GM21576 (cell line): ENCODE measurements around the gene AHNAK.

Source experiments
- ATAC-seq: cut with Tn5 transposase; IDR thresholded peaks from one replicate; pipeline ENCODE4 v1.9.1; 2021; ENCODE audit warnings: mild to moderate bottlenecking, moderate library complexity; ENCODE audit not compliant: unreplicated experiment

The AHNAK gene

DNA sequence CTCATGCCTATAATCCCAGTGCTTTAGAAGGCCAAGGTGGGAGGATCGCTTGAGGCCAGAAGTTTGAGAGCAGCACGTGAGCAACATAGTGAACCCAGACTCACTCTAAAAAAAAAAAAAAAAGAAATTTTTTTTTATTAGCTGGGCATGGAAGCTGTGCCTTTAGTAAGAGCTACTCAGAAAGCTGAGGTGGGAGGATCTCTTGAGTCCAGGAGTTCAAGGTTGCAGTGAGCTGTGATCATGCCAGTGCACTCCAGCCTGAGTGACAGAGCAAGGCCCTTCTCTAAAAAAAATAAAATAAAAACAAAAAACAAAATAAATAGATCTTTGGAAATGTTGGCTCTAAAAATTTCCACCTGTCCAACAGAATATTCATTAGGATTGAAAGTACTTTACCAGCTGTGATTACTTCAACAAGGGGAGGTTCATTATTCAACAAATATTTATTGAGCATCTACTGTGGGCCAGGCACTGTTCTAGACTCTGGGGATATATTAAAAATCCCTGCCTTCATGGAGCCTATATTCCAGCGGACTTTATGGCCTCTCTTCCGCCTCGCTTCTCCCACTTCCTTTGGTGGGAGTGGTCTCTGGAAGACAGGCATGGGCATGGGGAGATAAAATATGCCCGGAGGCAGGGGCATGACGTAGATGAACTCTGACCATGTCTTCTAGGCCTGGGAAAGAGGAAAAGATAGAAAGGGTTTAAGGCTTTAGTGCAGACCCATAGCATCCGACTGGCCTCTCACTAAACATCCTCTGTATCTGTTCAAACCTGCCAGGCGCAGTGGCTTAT lies 47.9 kb downstream of the AHNAK start:
- ATAC-seq, result no peak

DNA sequence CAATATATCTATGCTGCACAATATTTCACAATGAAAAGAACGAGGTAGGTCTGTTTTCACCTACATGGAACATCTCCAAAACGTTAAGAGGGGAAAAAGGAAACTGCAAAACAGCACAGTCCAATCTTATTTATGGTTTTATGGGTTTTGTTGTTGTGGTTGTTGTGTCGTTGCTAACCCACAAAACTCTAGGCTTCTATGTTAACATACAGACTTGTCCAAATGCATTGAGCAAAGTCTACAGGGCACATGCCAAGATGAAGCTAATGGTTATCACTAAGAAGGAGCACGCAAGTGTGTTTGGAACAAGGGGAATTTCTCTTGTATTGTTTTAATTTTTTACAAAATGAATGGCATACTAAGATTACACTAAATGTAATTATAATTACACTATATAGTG lies 48.6 kb downstream of the AHNAK start:
- no peak for ATAC-seq

DNA sequence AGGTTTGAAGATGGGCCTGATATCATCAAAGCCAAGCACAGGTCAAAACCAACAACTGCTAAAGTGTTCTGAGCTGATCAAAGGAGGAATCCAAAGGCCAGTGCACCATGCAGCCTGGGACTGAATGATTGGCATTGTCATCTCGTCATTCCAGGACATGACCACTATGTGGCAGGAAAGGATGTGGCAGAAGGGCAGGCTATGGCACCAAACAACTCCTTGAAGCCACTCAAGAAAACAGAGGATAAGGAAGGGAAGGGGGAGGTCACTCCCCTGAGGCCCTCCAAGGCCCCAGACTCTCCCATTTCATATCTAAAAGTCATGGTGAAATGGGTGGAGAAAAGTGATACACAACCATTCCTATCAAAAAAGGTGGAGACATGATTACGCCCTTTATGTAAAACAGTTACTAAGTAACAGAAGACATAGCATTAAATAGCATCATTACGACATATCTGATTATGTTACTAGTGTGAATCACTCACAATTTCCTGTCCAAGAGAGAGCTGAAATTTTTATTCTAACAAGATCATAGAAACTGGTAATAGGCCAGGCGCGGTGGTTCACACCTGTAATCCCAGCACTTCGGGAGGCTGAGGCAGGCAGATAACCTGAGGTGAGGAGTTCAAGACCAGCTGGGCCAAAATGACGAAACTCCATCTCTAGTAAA lies 49.3 kb downstream of the AHNAK start:
- ATAC-seq, result no peak

DNA sequence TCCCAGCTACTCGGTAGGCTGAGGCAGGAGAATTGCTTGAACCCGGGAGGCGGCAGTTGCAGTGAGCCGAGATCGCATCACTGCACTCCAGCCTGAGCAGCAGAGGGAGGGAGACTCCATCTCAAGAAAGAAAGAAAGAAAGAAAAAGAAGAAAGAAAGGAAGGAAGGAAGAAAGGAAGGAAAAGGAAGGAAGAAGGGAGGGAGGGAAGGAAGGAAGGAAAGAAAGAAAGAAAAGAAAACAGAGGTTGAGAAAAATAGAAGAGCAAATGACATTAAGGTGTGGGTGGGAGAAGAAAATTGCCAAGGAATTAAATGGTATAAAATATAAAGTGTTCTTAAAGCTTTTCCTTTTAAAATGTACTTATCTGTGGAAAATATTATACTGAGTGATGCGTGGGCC lies 49.9 kb downstream of the AHNAK start:
- ATAC-seq, result no peak

DNA sequence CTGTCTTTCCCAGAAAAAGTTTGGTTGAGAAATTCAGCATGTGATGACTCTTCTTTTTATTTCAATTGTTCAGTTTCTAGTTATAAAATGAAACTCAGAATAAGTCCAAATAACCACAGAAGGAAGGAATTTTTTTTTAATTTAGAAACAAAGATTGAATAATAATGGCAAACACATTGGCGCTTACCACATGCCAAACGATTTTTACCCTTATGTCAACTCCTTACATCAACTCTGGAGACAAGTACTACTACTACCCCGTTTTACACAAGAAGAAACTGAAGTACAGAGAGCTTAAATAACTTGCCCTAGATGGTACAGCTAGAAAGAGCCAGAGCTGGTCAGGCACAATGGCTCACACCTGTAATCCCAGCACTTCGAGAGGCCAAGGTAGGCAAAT lies 52.4 kb downstream of the AHNAK start:
- ATAC-seq, result no peak

DNA sequence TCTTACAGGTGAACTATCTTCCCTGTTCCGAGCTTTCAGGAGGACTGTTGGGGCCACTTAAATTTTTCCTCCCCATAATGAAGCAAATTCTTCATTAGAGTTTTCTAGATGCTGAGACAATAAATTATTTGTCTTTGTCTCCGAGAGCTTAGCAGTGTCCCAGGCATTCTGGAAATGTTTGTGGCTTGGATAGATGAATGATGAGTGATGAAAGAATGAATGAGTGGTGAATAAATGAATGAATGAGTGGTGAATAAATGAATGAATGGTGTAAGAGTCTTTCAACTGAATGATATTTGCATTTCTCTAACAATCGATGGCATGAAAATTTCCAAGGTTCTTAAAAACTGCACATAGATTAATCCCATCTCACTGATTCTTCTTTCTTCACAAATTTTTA lies 52.8 kb downstream of the AHNAK start:
- no peak for ATAC-seq

DNA sequence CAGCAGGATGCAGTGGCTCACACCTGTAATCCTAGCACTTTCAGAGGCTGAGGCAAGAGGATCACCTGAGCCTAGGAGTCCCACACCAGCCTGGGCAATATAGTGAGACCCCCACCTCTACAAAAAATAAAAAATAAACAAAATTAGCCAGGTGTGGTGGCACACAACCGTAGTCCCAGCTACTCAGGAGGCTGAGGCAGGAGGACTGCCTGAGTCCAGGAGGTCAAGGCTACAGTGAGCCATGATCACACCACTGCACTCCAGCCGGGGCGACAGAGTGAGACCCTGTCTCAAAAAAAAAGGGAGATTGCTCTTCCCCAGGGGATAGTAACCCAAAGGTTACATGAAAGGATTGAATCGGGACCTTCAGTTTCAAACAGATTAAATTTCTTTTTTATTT lies 54.0 kb downstream of the AHNAK start:
- ATAC-seq, result no peak

DNA sequence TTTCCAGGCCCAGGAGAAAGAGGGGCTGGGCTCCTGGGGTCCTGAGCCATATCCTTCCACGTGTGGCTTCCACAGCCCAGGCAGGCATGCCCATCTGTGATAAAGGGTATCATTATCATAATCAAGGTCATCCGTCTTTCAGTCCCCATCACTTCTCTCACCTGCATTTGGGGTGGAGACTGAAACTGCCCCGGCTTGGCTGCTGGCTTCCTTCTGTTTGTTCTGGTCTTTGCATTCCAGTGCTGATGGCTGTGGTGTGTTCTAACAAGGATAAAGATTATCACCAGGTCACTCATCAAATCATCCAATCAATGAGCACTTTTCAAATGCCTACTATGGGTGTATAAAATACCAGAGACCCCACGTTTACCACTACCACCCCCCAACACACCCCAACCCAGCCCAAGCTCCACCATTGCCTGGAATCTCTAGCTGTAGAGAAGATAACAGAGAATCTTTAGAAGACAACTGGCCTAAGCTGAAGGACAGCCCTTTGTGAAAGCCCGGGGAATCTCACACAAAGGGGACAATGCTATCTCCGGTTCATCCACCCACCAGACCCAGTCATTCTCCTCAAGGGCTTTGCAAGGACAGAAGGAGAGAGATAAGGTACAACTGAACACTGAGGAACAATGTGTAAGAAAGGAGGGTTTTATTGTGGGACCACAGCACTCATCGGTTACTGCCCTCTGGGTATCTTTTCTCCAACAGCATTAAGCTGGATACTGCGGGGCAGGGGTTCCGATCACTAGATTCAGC lies 54.9 kb downstream of the AHNAK start:
- ATAC-seq, result no peak

DNA sequence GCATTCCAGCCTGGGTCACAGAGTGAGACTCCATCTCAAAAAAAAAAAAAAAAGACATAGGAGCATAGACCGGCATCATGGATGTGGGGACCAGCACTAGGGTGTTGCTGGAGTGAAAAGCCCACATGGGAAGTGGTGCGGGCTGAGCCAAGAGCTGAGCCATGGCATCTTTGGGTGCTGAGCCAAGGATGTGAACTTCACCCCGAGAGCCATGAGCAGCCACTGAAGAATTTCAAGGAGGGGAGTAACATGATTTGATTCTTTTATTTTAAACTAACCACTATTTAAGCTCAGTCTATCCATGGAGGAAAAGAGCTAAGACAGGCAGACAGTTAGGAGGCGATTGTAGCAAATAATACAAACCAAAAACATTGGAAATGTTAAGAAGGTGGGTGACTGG lies 57.4 kb downstream of the AHNAK start:
- no peak for ATAC-seq

DNA sequence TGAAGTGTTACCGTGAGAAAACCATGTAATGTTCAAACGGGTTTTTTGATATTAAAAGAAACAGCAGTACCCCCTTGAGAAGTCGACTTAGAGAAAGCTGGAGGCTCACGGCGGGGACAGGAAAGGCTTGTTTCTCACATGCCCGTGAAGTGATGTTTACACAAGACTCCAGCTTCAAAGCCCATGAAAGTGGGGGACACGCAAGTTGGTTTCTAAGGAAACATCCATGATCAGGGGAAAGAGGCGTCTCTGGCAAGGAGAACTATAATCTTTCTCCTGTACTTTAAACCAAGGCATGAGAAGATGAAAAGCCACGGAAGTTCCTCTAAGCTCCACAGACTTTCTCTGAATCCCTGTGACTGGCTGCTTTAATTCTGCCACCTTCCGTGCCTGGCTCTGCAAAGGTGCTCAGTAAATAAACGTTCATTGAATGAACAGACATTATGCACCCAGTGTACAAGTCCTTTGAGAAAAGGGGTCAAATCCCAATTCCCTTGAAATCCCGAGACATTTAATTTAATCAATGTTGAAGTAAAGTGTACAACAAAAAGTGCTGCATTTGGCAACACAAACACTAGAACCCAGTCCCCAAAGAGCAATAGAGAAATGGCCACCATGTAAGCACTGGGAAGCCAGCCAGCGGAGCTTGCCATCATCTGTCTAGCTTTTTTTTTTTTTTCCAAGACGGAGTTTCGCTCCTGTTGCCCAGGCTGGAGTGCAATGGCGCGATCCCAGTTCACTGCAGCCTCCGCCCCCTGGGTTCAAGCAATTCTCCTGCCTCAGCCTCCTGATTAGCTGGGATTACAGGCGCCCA lies 58.7 kb downstream of the AHNAK start:
- ATAC-seq, result no peak

DNA sequence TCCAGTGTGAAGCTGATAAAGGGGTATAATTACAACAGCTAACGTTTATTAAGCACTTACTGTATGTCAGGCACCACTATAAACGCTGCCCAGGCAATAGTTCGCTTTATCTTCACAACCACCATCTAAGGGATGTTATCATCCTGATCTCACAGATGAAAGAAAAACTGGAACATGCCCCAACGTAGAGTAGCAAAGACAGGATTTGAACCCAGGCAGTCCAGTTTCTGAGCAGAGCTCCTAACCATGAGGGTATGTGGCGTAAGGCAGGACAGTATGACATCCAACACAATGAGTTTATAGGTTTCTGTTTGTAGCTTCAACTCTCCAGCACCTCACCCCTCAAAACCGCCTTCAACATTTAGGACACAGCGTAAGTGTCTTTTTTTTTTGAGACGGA lies 59.5 kb downstream of the AHNAK start:
- ATAC-seq, result no peak

DNA sequence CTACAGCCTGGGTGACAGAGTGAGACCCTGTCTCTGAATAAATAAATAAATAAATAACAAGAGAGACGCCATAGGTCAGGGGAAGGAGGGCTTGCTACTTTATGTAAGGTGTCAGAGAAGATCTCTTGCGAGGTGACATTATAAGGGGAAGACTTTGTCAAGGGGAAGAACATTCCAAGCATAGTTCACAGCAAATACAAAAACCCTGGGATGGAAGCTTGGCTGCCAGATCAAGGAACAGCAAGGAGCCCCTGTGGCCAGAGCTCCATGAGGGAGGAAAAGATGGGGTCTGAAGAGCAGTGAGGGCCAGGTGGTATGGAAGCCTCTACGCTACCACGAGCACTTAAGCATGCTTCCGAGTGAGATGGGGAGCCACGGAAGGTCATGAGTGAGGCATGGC lies 62.3 kb downstream of the AHNAK start:
- ATAC-seq, result no peak

DNA sequence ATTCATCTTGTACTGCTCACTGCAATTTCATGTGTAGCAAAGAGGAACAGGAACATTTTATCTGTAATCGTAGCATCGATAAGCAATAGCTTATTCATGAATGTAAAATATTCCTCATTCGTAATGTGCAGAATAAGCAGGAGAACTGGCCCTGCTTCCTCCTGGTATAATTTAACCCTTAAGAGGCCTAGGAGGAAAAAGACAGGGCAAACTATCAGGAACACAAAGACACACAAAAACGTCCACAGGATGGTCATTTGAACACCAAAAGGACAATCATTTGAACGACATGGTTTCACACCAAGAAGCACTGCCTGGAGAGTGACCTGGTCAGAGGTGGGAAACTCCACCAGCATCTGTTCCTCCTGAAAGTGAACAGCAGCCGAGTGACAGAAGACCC lies 63.9 kb downstream of the AHNAK start:
- ATAC-seq, result no peak

DNA sequence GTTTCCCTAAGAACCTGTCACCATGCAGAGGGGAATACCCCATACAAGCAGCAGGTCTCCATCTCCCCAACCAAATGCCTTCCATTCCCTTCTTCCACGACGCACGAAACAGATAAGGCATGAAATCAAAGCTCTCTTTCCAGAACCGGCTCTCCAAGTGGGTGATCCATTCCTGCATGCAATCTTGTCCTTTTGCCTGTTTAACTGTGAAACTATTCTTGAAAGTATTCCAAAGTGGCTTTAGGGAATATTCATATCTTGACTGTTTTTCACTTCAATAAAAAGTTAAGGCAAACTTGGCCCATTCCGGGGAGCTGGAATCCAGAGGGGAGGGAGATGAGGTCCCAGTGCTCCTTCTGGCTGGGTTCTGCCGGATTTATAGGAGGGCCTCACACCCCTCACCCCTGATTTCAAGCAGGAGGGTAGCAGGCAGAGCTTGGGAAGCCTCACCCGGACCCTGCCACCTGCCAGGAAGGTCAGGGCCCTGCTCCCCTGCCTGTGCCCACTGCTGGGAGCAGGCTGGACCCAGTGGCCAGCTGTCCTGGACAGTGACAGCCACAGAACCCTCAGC lies 66.9 kb downstream of the AHNAK start:
- ATAC-seq, result no peak

DNA sequence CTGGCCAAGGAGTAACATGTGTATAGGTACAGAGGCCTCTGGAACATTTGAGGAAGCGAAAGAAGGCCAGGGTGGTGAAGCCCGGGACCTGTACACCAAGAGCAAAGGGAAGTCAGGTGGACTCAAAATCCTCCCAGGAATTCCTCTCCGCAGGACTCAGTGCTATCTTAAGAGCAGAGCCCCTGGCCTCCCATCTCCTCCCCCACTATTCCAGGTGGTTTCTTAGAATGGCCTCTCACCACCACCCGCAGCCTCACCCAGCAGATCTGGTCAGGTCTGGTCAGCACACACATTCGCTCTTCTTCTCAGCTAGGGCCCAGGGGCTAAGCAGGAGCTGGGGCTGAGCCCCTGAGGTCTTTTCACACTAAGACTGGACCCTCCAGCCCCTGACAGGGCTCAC lies 68.7 kb downstream of the AHNAK start:
- ATAC-seq, result no peak

DNA sequence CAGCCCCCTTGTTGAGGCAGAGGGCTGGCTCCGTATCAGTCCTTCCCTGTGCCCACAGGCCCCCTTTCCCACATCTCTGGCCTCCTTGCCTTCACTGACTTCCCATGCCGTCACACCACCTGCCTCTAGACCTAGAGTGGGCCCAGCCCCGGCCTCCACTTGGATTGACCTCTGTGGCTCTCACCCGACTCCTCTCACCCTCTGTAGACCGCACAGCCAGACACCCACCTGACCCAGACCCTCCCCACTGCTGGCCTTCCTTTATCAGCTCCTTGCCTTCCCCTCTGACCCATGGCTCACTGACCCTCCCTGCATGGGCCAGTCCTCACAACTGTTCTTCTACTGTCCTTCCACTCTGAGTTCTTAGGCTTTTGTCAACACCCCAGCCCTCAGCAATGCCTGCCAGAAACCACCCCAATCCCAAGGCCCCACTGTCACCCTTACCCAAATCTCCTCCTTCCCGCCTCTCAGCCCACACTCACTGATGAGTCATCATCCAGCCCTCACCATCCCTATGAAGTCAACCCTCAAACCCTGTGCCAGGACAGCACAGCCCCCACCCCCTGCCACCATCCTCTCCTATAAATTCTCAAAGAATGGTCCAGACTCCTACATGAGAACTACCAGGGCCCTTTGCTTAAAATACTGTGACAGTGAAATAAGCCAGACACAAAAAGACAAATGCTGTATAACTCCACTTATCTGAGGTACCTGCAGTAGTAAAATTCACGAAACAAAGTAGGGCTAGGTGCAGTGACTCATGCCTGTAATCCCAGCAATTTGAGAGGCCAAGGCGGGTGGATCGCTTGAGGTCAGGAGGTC lies 74.3 kb downstream of the AHNAK start:
- no peak for ATAC-seq

DNA sequence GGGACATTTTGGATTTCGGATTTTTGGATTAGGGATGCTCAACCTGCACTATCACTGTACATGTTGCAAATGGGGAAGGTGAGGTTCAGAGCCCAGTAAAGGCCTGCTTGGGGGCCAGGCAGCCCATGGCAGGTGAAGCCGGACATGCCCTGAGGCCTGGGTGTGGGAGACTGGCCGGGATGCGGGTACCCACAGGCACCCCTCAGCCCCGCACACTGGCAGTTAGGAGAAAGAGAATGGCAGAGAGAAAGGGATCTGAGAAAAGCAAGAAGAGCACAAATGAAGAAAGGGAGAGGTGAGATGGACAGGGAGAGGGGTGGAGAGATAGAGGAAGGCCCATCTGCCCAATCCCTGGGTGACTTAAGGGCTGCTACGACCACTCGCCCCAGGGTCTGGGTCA lies 75.0 kb downstream of the AHNAK start:
- no peak for ATAC-seq

DNA sequence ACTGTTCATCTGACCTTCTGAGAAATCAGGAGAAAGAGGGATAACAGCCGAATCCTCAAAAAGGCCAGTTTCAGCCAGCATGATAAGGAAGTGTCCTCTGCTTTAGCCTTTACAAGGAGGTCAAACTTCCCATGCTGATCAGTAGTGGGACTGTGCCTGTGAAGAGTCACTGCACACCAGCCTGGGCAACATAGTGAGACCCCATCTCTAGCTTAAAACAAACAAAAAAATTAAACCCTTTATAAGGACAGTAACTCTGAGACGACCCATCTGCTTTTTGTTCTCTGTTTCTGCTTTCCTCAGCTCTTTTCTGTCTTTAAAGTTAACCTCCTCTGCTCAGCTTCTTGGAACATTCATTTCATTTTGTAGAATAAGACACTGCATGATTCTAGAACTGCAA lies 78.0 kb downstream of the AHNAK start:
- no peak for ATAC-seq

DNA sequence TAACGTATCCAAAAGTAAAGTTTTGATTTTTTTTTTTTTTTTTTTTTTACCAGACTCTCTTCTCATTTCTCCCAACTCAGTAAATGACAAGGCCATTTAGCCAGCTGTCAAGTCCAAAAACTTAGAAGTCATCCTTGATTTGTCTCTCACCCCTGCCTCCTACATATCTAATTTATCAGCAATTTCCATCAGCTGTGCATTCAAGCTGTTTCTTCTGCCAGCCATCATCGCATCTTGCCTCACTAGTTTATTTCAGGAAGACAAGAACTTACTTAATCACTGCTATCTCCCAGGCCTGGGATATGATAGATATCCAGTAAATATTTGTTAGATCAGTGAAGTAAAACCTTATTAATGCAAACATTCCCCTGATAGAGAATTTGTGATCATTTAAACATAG lies 80.2 kb downstream of the AHNAK start:
- ATAC-seq, result no peak

DNA sequence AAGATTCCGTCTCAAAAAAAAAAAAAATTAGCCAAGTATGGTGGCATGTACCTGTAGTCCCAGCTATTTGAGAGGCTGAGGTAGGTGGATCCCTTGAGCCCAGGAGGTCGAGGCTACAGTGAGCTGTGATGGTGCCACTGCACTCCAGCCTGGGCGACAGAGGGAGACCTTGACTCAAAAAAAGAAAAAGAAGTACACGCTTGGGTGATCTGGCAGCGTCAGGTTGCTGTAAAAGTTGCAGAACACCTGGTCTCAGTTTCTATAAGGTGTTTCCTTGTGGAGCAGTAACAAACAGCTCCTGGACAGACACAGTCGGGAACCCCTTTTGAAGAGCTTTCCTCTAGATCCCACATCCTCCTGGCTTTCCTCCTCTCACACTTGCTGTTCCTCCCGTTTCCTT lies 82.0 kb downstream of the AHNAK start:
- no peak for ATAC-seq
